Neural progenitor cell (in vitro differentiated cells): Measurements from ENCODE around the gene PPARG. TPM values are rescaled to one million over a fixed set of nuclear protein-coding genes. Genes with fewer than 3 reads are reported as not detected.

Experiments used
- DNase-seq: peaks from one replicate; pipeline ENCODE4 v3.0.0-alpha.2; 2016; ENCODE audit warnings: low spot score
- H2AFZ ChIP-seq: fragments of 200-600 bp; sonication (generic); replicated peaks from 2 replicates; pipeline ENCODE4 v1.6.1; 2016; ENCODE audit warnings: antibody characterized with exemption
- H3F3A ChIP-seq: fragments of 200-600 bp; sonication (generic); 2 replicates; pipeline ENCODE4 v1.6.1; 2016; ENCODE audit warnings: antibody characterized with exemption, low read depth
- H3K27ac ChIP-seq: fragments of 200-600 bp; sonication (generic); 2 replicates; pipeline ENCODE4 v1.5.1; 2016; ENCODE audit warnings: mild to moderate bottlenecking
- H3K27me3 ChIP-seq: fragments of 200-600 bp; sonication (generic); 2 replicates; pipeline ENCODE4 v1.6.1; 2016; ENCODE audit warnings: mild to moderate bottlenecking, moderate library complexity
- H3K36me3 ChIP-seq: fragments of 200-600 bp; sonication (generic); 2 replicates; pipeline ENCODE4 v1.5.1; 2016
- H3K4me1 ChIP-seq: fragments of 200-600 bp; sonication (generic); 2 replicates; pipeline ENCODE4 v1.6.1; 2016; ENCODE audit warnings: mixed run types
- H3K4me2 ChIP-seq: fragments of 200-600 bp; sonication (generic); 2 replicates; pipeline ENCODE4 v1.6.1; 2016
- H3K4me3 ChIP-seq: fragments of 200-600 bp; sonication (generic); 2 replicates; pipeline ENCODE4 v1.5.1; 2016
- H3K79me2 ChIP-seq: fragments of 200-600 bp; sonication (generic); 2 replicates; pipeline ENCODE4 v1.6.1; 2016; ENCODE audit warnings: low read depth
- H3K9ac ChIP-seq: fragments of 200-600 bp; sonication (generic); 2 replicates; pipeline ENCODE4 v1.6.1; 2016
- H3K9me3 ChIP-seq: fragments of 200-600 bp; sonication (generic); 2 replicates; pipeline ENCODE4 v1.5.1; 2016; ENCODE audit warnings: low read depth
- H4K20me1 ChIP-seq: fragments of 200-600 bp; sonication (generic); 2 replicates; pipeline ENCODE4 v1.6.1; 2016; ENCODE audit warnings: low read depth
- H3K27ac Mint-ChIP-seq: 3 replicates; pipeline ENCODE4 v1.8.0; 2021; ENCODE audit warnings: mixed read lengths
- H3K27me3 Mint-ChIP-seq: 2 replicates; pipeline ENCODE4 v1.8.0; 2022; ENCODE audit warnings: low read depth, mild to moderate bottlenecking, inconsistent platforms, moderate library complexity, mixed read lengths; ENCODE audit not compliant: insufficient read depth
- H3K36me3 Mint-ChIP-seq: 3 replicates; pipeline ENCODE4 v1.8.0; 2021; ENCODE audit warnings: mixed read lengths
- H3K4me1 Mint-ChIP-seq: 3 replicates; pipeline ENCODE4 v1.8.0; 2021; ENCODE audit warnings: mixed read lengths
- H3K4me3 Mint-ChIP-seq: 3 replicates; pipeline ENCODE4 v1.8.0; 2021; ENCODE audit warnings: mild to moderate bottlenecking, moderate library complexity, mixed read lengths
- H3K9me3 Mint-ChIP-seq: 3 replicates; pipeline ENCODE4 v1.8.0; 2020; ENCODE audit warnings: mixed read lengths
- EZH2 ChIP-seq: fragments of 200-600 bp; sonication (generic); IDR thresholded peaks from 2 replicates; pipeline ENCODE4 v1.6.1; 2017; ENCODE audit warnings: antibody characterized with exemption, mild to moderate bottlenecking, moderate library complexity
- EZH2phosphoT487 ChIP-seq: fragments of 200-600 bp; sonication (generic); IDR thresholded peaks from 2 replicates; pipeline ENCODE4 v1.6.1; 2017; ENCODE audit warnings: antibody characterized with exemption
- total RNA-seq: library from RNA; depleted of rRNA; stranded (reverse); fragments of >200 nt; gene quantifications from 2 replicates; pipeline ENCODE4 v1.2.3, GENCODE V29; 2015; ENCODE audit warnings: low replicate concordance
- TF ChIP-seq, protein P1 (sequence below): fragments of 200-600 bp; sonication (generic); IDR thresholded peaks from 2 replicates; pipeline ENCODE4 v1.5.1; 2017; ENCODE audit warnings: antibody characterized with exemption, mild to moderate bottlenecking

The PPARG gene
- total RNA-seq, 1 donor from 2014 or later: not detected

GRCh38 chr3:12323237-12323636 is 34.4 kb downstream of the PPARG start:
- Histone ChIP-seq H3K4me1 (no peaks in the 10 kb centered on the region), H3K27me3 (no peaks in the 10 kb centered on the region), H3K9me3 (no peaks in the 10 kb centered on the region), H3K27ac (no peak overlapping the region), H3K36me3 (no peaks in the 10 kb centered on the region), H3K9ac (no peak overlapping the region), H4K20me1 (no peaks in the 10 kb centered on the region), H3K4me2 (no peak overlapping the region), H2AFZ (no peak overlapping the region), H3K79me2 (no peaks in the 10 kb centered on the region), H3K4me3 (no peak overlapping the region), H3F3A (no peaks in the 10 kb centered on the region)
- H3K27me3 Mint-ChIP-seq: peaks cover 3% of the 10 kb centered on the region
- no peaks in the 10 kb centered on the region for H3K36me3 Mint-ChIP-seq
- DNase-seq: no peak
- no peaks in the 10 kb centered on the region for H3K9me3 Mint-ChIP-seq
- no peak overlapping the region for H3K27ac Mint-ChIP-seq
- H3K4me3 Mint-ChIP-seq: no peak overlapping the region
- TF ChIP-seq EZH2 (no peak), EZH2phosphoT487 (no peak)
- TF ChIP-seq, protein P1, sequence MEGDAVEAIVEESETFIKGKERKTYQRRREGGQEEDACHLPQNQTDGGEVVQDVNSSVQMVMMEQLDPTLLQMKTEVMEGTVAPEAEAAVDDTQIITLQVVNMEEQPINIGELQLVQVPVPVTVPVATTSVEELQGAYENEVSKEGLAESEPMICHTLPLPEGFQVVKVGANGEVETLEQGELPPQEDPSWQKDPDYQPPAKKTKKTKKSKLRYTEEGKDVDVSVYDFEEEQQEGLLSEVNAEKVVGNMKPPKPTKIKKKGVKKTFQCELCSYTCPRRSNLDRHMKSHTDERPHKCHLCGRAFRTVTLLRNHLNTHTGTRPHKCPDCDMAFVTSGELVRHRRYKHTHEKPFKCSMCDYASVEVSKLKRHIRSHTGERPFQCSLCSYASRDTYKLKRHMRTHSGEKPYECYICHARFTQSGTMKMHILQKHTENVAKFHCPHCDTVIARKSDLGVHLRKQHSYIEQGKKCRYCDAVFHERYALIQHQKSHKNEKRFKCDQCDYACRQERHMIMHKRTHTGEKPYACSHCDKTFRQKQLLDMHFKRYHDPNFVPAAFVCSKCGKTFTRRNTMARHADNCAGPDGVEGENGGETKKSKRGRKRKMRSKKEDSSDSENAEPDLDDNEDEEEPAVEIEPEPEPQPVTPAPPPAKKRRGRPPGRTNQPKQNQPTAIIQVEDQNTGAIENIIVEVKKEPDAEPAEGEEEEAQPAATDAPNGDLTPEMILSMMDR: no peak
- no peaks in the 10 kb centered on the region for H3K4me1 Mint-ChIP-seq

DNA sequence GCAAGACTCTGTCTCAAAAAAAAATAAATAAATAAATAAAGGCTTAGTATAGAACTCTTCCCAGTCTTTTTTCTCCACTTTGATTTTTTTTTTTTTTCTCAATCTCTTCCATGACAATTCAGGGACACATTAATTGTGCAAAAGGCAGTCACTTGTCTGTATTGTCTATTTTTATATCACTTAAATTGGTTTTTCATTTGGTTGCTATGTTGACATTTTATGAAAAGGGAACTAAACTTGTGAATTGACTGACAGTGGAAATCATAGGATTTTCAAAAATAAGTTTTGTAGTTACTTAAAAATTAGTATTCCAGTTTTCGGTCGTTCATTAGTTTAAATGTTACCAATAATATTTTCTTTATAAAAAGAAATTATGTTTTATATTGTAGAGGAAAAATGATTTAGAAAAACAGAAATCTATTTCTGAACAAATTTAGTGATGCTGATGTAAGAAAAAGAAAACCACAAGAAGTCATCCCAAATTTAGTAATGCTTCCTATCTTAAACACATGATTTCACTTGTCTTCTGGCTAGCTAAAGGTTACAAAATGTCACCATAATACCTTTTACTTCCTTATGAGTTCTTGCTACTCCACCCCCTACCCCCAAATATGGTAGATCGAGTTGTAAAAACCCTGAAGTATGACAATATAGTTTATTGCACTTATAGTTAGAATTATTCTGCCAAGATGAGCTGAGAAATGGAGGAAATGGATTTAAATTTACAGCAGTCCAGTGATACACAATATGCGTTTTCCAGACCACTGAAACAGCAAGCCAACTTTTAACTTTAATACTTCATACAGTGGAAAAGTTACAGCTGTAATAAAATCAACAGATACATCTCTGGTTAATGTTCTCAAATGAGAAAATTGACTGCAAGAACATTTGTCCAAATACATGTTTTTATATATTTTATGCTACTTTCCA is 37.0 kb downstream of the PPARG start:
- Histone ChIP-seq H3K27me3 (no peaks in the 10 kb centered on the region), H3K4me1 (no peaks in the 10 kb centered on the region), H3K9me3 (no peaks in the 10 kb centered on the region), H3F3A (no peaks in the 10 kb centered on the region), H3K4me2 (no peak overlapping the region), H3K79me2 (no peaks in the 10 kb centered on the region), H3K9ac (no peak overlapping the region), H2AFZ (no peak overlapping the region), H4K20me1 (no peaks in the 10 kb centered on the region), H3K4me3 (no peak overlapping the region), H3K27ac (no peak overlapping the region), H3K36me3 (no peaks in the 10 kb centered on the region)
- Mint-ChIP-seq H3K27ac (no peak overlapping the region), H3K4me3 (no peak overlapping the region), H3K27me3 (peaks cover 3% of the 10 kb centered on the region), H3K9me3 (no peaks in the 10 kb centered on the region), H3K4me1 (no peaks in the 10 kb centered on the region), H3K36me3 (no peaks in the 10 kb centered on the region)
- DNase-seq: no peak
- TF ChIP-seq EZH2 (no peak), EZH2phosphoT487 (no peak)
- TF ChIP-seq, protein P1: no peak

DNA sequence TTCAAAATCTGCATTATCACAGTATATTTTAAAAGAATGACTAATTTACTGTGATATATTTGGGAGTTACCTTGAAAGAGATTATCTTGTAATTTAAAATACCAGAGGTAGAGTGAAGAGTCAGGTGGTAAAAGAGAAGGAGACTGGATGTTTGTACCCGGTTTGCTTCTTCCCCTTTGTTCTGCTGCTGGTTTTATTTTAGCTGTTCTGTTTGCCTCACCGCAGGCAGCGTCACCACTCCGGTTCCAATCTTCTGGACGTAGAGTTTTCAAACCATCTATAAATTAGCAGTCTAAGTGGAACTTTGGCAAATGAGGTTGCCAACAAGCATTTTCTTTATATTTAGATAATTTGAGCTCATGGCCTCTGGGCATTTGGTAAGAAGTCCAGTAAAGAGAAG is 38.2 kb downstream of the PPARG start:
- no peak overlapping the region for H3K27ac Mint-ChIP-seq
- DNase-seq: no peak
- no peak overlapping the region for H2AFZ ChIP-seq
- H3K4me3 Mint-ChIP-seq: no peak overlapping the region
- no peak for TF ChIP-seq EZH2phosphoT487
- H3K4me1 ChIP-seq: no peaks in the 10 kb centered on the region
- H3F3A ChIP-seq: no peaks in the 10 kb centered on the region
- no peak overlapping the region for H3K27ac ChIP-seq
- peaks cover 3% of the 10 kb centered on the region for H3K27me3 Mint-ChIP-seq
- H3K4me2 ChIP-seq: no peak overlapping the region
- H3K4me1 Mint-ChIP-seq: no peaks in the 10 kb centered on the region
- H3K9me3 Mint-ChIP-seq: no peaks in the 10 kb centered on the region
- no peaks in the 10 kb centered on the region for H3K9me3 ChIP-seq
- H3K4me3 ChIP-seq: no peak overlapping the region
- no peaks in the 10 kb centered on the region for H4K20me1 ChIP-seq
- no peaks in the 10 kb centered on the region for H3K79me2 ChIP-seq
- H3K36me3 Mint-ChIP-seq: no peaks in the 10 kb centered on the region
- no peaks in the 10 kb centered on the region for H3K27me3 ChIP-seq
- H3K9ac ChIP-seq: no peak overlapping the region
- no peaks in the 10 kb centered on the region for H3K36me3 ChIP-seq
